Astrocyte of the cerebellum (primary cell): Measurements from ENCODE around the gene EED.
"Not testable (repeated sequence)": the region's sequence is repeated elsewhere in the genome, so short reads cannot be mapped to it uniquely, and the experiment has no call there.

Experiments used
- DNase-seq: peaks from one replicate; pipeline ENCODE4 v3.0.0-alpha.2; 2011; ENCODE audit warnings: low read depth
- H3K4me3 ChIP-seq: 2 replicates; pipeline ENCODE4 v1.5.1; 2011; ENCODE audit warnings: mild to moderate bottlenecking, low read depth, low read length, moderate library complexity
- in situ Hi-C: cut with HindIII; loops from 2 replicates; pipeline ENCODE4 v1.10.0; 2017; ENCODE audit warnings: low sequenced_read_pairs
- TF ChIP-seq, protein P1 (sequence below): IDR thresholded peaks from 2 replicates; pipeline ENCODE4 v1.5.1; 2012; ENCODE audit warnings: low read length, low read depth, moderate library complexity, mild to moderate bottlenecking; ENCODE audit errors: missing control alignments

EED gene

DNA sequence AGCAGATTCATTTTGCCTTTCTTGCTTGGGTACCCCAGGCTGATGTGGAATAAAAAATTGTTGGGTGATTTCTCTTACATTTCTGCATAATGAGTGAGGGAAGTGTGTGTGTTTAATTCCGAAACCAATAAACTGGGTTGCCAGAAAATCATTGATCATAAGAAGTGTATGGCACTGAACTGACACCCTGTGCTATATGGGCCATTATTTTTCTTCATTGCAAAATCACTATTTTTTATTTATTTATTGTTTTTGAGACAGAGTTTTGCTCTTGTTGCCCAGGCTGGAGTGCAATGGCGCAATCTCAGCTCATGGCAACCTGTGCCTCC is 42.9 kb downstream of the EED start:
- in situ Hi-C loops, result no loop called here
- TF ChIP-seq, protein P1, sequence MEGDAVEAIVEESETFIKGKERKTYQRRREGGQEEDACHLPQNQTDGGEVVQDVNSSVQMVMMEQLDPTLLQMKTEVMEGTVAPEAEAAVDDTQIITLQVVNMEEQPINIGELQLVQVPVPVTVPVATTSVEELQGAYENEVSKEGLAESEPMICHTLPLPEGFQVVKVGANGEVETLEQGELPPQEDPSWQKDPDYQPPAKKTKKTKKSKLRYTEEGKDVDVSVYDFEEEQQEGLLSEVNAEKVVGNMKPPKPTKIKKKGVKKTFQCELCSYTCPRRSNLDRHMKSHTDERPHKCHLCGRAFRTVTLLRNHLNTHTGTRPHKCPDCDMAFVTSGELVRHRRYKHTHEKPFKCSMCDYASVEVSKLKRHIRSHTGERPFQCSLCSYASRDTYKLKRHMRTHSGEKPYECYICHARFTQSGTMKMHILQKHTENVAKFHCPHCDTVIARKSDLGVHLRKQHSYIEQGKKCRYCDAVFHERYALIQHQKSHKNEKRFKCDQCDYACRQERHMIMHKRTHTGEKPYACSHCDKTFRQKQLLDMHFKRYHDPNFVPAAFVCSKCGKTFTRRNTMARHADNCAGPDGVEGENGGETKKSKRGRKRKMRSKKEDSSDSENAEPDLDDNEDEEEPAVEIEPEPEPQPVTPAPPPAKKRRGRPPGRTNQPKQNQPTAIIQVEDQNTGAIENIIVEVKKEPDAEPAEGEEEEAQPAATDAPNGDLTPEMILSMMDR, result no peak
- DNase-seq, result no peak
- H3K4me3 ChIP-seq, result no peak overlapping the region

DNA sequence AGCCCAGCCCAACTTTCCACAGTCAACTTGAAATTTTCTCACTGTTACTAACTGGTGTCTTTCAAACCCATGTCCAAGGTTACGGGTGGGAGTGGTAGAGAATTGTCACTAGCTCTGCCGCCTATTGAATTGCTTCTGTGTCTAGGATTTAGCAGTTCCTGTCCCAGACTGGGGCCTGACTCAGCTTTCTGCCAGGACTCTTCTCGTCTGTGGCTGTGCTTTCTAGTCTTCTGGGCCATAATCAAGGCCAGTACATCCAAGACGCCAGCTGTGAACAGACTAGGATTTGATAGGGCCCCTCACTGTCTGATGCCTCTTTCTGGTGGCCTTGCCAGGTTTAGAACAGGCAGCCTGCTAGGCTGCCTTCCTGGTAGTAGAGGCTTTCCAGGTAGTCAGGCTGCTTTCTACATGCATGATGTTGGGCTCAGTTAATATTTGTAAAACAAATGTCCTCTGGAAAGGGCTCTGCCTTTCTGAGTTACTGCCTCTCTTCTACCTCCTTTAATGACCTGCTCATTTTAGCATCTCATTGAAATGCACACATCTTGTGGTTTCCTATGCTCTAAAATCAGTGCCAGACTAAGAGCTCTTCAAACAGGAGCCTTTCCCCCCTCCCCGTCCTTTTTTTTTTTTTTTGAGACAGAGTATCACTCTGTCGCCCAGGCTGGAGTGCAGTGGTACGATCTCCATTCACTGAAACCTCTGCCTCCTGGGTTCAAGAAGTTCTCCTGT is 44.4 kb downstream of the EED start:
- in situ Hi-C loops, result no loop called here
- DNase-seq, result no peak
- H3K4me3 ChIP-seq, result no peak overlapping the region
- TF ChIP-seq, protein P1, result no peak

DNA sequence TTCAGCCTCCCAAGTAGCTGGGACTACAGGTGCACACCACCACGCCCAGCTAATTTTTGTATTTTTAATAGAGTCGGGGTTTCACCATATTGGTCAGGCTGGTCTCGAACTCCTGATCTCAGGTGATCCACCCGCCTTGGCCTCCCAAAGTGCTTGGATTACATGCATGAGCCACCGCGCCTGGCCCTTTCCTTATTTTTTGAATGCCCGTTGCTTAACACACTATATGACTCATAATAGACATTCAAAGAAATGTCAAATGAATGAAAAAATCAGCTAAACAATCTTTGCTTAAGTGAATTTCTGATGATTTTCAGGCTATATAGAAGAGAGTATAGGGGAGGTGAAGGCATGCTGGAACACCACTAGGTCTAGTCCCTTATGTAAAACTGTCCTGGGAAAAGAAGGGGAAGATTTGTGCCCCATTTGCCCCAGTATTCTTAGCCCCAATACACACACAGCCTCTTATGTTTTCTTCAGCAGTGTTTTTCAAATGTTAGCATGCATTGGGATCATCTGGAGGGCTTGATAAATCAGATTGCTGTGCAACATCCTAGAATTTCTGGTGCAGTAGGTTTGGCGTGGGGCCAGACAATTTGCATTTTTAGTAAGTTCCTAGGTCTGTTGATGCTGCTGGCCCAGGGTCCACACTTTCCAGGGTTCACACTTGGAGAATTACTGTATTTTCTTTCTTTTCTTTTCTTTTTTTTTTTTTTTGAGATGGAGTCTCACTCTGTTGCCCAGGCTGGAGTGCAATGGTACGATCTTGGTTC is 45.1 kb downstream of the EED start:
- H3K4me3 ChIP-seq, DNase-seq, in situ Hi-C loops: not testable (repeated sequence)

DNA sequence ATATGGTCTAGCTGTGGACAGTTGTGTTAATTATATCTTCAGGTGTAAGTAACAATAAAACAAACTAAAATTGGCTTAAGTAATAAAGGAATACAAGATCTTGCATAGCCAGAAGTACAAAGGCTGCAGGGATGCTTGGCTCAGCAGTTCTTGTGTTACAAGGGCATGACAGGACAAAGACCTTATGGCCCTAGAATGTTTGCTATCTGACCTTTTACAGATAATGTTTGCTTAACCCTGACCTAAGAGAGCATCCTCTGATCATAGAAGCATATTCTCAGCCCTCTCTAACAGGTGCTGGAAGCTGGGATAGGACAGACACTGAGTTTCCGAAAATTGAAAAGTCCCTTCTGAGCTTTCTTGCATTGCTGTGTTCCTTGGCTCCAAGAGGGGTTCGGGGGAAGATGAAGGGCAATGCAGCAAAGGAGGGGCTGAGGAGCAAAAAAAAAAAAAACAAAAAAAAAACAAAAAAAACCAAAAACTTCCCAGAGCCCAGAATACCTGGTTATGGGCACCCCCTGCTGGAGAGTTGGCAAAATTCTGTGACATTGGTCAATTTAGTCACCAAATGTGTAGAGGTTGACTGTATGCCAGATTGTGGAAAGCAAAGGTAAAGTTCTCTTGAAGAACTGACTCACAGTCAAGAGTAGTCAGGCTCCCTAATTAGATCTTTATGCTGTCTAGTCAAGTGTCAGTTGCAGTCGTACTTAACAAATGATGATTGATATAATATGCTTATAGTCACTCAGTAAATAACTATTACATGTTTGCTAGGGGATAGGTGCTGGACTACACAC is 47.1 kb downstream of the EED start:
- in situ Hi-C loops, result no loop called here
- TF ChIP-seq, protein P1, result peak; percentile 72
- H3K4me3 ChIP-seq, result no peak overlapping the region
- DNase-seq, result peak; percentile 23

DNA sequence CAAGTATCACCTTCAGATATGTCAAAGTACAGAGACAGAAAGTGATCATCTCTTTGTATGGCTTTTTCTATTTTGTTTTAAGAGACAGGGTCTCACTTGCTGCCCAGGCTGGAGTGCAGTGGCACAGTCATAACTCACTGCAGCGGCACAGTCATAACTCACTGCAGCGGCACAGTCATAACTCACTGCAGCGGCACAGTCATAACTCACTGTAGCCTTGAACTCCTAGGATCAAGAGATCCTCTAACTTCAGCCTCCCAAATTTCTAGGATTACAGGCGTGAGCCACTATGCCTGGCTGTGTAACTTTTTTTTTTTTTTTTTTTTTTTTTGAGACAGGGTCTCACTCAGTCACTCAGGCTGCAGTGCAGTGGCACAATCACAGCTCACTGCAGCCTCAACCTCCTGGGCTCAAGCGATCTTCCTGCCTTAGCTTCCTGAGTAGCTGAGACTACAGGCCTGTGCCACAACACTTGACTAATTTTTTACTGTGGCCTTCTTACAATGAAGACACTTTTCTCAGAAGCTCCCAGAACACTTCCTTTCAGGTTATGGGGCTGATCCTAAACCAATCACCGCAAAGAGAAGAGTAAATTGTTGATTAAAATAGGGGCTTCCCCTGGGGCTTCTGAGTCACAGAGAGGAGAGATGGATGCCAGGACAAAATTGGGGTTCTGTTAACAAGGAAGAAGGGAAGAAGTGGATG is 48.5 kb downstream of the EED start:
- in situ Hi-C loops, result no loop called here
- H3K4me3 ChIP-seq, result no peak overlapping the region
- no peak for DNase-seq
- TF ChIP-seq, protein P1, result no peak

DNA sequence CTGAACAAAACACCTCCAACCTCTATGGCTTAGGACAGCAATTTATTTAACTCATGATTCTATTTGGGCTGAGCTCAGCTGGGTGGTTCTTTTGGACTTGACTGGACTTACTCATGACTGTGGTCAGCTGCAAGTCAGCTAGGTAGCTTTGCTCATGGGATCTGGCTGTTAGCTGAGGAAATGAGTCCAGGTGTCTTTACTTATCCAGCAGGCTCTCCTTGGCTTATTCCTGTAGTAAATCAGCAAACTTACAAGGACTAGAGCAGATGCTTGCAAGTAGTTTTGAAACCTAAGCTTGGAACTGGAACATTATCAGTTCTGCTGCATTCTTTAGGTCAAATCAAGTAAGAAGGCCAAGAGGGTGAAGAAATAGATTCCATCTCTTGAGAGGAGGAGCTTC is 49.5 kb downstream of the EED start:
- in situ Hi-C loops, result no loop called here

More for the DNA sequence above, 49.5 kb downstream of the EED start:
- no peak overlapping the region for H3K4me3 ChIP-seq
- DNase-seq, result no peak
- TF ChIP-seq, protein P1, result no peak
